Hepatic stellate cell (primary cell): ENCODE data around the gene VANGL2.

Experiments
- DNase-seq: peaks from one replicate; pipeline ENCODE4 v3.0.0; 2011; ENCODE audit warnings: low spot score

VANGL2 gene

DNA sequence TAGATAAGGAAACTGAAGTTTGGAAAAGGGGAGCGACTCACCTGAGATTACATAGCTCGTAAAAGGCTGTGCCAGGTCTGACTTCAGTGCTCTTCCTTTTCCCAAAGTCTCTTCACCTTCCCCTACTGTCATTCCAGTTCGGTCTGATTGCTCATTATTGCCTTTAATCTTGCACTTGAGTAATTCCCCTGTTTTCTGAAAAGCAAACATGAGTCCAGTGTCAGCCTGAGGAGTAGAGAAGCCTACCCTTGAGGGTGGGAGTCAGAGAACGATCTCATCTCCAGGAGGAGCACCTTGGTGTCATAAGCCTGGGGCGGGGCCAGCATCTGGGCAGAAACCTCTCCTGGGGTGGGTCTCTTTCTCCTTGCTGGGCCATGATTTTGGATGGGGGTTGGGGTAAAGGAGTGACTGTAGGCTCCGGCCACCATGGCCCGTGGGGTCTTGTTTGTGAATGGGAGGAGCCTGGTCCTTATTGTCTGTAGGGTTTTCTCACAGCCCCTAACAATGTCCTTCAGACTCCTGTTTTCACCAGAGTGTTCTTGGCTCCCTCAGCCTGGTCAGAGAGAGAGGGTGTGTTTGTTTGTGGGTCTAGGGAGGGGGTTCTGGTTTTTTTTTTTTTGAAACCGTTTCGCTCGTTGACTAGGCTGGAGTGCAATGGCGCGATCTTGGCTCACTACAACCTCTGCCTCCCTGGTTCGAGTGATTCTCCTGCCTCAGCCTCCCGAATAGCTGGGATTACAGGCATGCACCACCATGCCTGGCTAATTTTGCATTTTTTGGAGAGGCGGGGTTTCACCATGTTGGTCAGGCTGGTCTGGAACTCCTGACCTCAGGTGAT lies 6.0 kb downstream of the VANGL2 start:
- no peak for DNase-seq

DNA sequence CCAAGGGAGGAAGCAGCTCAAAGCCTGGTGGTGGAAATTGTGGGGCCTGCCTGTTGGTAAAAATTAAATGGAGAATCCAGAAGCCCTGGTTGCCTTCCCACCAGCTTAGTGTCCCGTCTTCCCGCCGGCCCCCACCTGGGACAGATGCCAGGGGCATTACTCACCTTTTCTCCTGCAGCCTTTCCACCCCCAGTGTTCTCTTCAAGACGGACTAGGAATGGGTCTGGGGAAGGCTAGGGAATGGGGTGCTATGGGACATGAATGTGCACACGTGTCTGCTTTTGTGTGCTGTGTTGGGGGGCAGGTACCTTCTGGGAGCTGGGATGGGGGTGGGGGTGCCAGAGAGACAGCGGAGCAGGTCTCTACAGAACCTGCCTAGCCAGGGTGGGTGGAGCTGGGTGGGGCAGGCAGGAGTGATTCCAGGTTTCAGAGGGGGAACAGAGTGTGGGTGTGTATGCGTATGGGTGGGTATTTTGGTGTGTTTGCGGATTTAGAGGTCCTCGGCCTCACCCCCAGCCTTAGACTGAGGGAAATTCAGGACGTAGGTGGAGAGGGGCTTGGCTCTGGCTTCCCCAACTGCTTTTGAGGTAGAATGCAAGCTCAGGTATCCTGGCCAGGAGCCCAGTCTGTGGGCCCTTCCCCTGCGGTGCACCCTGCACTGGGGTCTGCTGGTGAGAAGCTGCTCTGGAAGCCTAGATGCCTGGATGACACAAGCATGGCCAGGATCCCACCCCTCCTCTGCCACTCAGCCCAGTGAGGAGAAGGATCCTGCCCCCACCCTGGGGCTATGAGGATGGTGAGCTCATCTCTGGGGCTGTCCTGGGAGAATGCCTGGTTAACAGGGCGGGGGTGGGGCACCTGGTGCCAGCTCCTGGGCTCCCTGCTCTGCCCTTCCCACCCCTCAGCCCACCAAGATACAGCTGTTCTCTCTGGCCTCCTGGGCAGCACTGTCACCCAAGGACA lies 7.8 kb downstream of the VANGL2 start:
- DNase-seq, result no peak

- DNase-seq, result no peak
Measured at GRCh38 chr1:160408864-160409263, 8.5 kb downstream of the VANGL2 start.

- no peak for DNase-seq
Measured at GRCh38 chr1:160409486-160409885, 9.1 kb downstream of the VANGL2 start.

DNA sequence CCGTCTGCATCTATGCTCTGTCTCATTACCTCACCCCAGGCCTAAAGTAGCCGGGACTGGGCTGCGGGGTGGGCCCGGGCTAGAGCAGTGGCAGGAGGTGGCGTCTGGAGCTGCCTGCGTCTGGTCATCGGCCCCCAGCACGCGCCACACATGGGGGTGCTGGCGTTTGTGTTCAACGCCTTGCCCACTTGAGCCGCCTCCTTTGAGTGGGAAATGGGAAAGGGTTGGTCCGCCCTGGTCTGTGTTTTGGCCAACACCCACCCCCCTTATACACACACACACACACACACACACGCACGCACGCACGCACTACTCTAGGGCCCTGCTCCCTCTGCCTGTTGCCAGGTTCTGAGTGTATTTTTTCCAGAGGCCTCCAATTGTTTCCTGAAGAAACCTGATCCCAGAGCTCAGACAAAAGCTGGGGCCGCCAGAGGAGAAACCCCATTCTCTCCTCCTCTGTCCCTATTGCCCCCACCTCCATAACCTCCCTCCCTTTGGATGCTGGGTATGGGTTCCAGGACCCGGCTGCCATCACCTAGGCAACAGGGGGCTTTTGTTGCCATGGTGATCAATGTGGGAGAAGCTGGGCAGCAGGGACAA lies 10.1 kb downstream of the VANGL2 start:
- DNase-seq, result no peak

DNA sequence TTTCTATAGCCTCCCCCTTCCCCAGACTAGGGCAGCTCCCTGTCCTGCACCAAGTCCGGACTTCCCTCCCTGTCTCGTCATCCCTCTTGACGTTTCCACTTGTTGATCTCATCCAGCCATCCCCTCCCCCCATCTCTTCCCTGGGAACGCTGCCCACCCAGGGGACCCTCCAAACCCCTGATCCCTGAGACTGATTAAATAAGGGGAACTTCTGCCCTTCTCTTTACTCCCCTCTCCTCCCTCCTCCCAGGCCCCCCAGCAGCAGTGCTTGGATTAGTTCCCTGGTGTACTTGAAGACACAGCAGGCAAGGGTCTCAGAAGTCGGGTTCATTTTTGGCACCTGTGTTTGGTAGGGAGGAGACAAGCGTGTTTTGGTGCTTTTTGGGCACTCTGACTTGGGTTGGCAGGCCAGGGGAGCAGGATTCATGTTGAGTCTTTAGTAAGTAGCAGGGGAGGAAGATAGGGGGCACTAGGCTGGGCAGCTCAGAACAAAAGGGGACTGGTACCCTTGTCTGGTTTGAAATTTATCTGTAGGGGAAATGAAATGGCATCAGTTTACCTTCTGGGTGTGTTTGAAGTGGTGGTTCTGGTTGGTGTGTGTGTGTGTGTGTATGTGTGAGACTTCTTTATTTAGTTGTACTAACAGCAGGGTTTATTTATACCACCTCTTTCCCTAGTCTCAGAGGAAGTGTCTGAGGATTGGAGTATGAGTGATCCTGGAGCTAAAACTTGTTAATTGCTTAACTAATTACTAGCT lies 11.1 kb downstream of the VANGL2 start:
- no peak for DNase-seq

GRCh38 chr1:160412028-160412362 lies 11.6 kb downstream of the VANGL2 start:
- DNase-seq, result no peak

DNA sequence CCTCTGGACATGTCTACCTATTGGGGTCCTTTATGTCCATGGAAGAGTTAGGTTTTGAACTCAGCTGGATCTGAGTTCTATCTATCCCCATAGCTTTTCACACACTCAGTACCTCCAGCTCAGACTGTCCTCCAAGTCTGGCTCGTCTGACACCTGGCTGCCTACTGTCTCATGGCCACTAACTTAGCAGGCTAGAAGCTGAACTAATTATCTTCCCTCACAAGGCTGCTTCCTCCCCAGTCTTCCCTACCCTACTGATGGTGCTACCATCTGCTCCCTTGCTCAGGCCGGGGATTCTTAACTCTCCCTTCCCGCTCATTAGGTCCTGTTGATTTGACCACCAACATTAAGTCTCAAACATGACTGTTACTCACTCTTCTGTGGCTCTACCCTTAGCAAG lies 13.4 kb downstream of the VANGL2 start:
- no peak for DNase-seq

- DNase-seq, result no peak
Measured at GRCh38 chr1:160414881-160415280, 14.5 kb downstream of the VANGL2 start.

- DNase-seq, result no peak
Measured at GRCh38 chr1:160415696-160416290, 15.4 kb downstream of the VANGL2 start.

- peak; percentile 42 for DNase-seq
Measured at GRCh38 chr1:160416369-160416768, 16.0 kb downstream of the VANGL2 start.

DNA sequence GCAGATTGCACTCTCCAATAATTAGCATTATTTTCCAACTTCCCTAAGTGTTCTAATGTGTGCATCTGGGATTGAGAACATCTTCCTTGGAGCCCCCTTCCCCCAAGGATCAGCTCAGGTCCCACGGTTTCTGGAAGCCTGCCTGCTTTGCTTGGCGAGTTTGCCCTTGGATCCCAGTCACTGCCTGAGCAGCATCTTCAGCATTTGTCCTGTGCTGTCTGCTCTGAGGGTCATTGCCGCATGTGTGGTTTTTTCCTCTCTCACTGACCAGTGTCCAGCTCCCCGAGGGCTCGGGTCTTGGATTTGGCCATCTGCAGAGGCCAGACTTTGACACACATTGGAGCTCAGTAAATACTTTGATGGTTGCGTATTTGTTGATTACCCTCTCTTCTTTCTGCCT lies 18.1 kb downstream of the VANGL2 start:
- no peak for DNase-seq

GRCh38 chr1:160419150-160419837 lies 18.9 kb downstream of the VANGL2 start:
- DNase-seq, result no peak

GRCh38 chr1:160419838-160420169 lies 19.4 kb downstream of the VANGL2 start:
- no peak for DNase-seq

- DNase-seq, result no peak
Measured at GRCh38 chr1:160420881-160421842, 20.8 kb downstream of the VANGL2 start.

DNA sequence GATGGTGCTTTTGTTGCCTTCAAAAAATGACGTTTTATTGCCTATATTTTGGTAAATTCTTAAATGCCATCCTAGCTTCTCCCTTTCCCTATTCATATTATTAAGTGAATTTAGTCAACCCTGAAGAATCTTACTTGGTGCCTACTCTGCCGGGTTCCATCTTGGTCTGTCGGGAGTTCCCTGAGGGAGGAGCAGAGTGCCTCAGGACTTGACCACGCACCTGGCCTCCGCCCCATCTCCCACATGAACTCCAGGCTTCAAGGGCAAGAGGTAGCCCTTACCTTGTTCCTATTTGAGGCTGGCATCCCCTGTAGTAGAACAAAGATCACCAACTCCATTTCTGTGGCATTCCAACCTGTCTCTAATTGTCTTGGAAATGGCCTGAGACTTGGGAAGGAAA lies 21.5 kb downstream of the VANGL2 start:
- no peak for DNase-seq

GRCh38 chr1:160423966-160424365 lies 23.6 kb downstream of the VANGL2 start:
- DNase-seq, result no peak

- peak; percentile 1 for DNase-seq
Measured at GRCh38 chr1:160425847-160426246, 25.5 kb downstream of the VANGL2 start.

DNA sequence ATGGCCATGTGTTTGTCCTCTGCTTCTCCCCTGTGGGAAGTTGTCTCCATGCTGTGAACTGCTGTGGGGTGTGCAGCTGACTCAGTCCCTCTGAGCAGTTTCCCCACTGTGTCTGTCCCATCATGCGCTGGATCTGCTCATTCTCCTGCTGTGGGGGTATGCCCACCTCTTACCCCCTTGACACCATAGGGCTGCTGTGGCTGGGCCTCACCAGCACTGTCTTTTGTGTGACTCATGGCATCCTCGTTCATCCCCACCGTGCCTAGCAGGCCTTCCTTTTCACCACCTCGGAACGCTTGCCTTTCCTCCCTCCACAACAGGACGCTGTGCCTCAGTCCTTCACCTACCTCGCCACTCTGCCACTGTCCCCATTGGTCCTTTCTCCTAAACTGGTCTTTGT lies 27.3 kb downstream of the VANGL2 start:
- no peak for DNase-seq

- no peak for DNase-seq
Measured at GRCh38 chr1:160428053-160428452, 27.7 kb downstream of the VANGL2 start.
